ENCODE data around the gene KIF22. TPM values are rescaled to one million over a fixed set of nuclear protein-coding genes. Genes with fewer than 3 reads are reported as not detected.

KIF22 gene
- total RNA-seq, 1 experiment from 2014 or later = 155 TPM

GRCh38 chr16:29844575-29845331, 54.2 kb downstream of the KIF22 start:
- no peaks in the 10 kb centered on the region for H4K20me1 ChIP-seq (ENCODE audit: insufficient read depth)
- H3K4me3 ChIP-seq (replicated peaks in 1 of 2; ENCODE audit: low read depth in 1 of 2, low read length in 2 of 2) = no peak overlapping the region
- no peaks in the 10 kb centered on the region for H3K27me3 ChIP-seq (ENCODE audit: insufficient read depth, low read length)
- no peaks in the 10 kb centered on the region for H3K9me2 ChIP-seq (ENCODE audit: insufficient read depth)
- H3K4me2 ChIP-seq (ENCODE audit: low read length) = no peak overlapping the region
- ChIA-PET CTCF (no interaction called here), RAD21 (ENCODE audit: low non-redundant PET in 1 of 2, low total read pairs in 2 of 2, uncharacterized antibody in 2 of 2, unreplicated experiment in 2 of 2) (no interaction called here), POLR2A (no interaction called here)
- no peak for TF ChIP-seq EGR1 (IDR thresholded peaks at IDR 0.05; ENCODE audit: low read depth)
- no peak for TF ChIP-seq ZFX (IDR thresholded peaks at IDR 0.05)
- H3K4me1 ChIP-seq (ENCODE audit: control insufficient read depth in 1 of 2, insufficient read depth in 2 of 2, low read length in 2 of 2) = peaks cover 0 to 5% of the 10 kb centered on the region in 2 experiments; a peak in 2 of 4 replicates
- no TSS peak for BruUV-seq (replicated peaks)
- H3K27ac ChIP-seq (ENCODE audit: low read depth, low read length) = no peak overlapping the region
- intact Hi-C loops (cut with micrococcal nuclease) = no loop called here
- ATAC-seq (no peak), DNase-seq (ENCODE audit: low read depth, low spot score) (no peak)
- H3K36me3 ChIP-seq (ENCODE audit: control insufficient read depth in 1 of 2, insufficient read depth in 2 of 2, low read length in 2 of 2) = peaks cover 0 to 2% of the 10 kb centered on the region in 2 experiments; a peak in 2 of 4 replicates
- H3K9ac ChIP-seq (ENCODE audit: low read length) = no peak overlapping the region
- no peaks in the 10 kb centered on the region for H3K9me3 ChIP-seq (ENCODE audit: control insufficient read depth in 1 of 2, insufficient read depth in 1 of 2, low read depth in 1 of 2, low read length in 2 of 2)
- H2AFZ ChIP-seq (ENCODE audit: low read depth, low read length, poor library complexity, severe bottlenecking) = no peak overlapping the region
- no peaks in the 10 kb centered on the region for H3K79me2 ChIP-seq (ENCODE audit: insufficient read depth, low read length)

GRCh38 chr16:29845656-29846055, 55.1 kb downstream of the KIF22 start:
- ATAC-seq = no peak
- no peak overlapping the region for H3K9ac ChIP-seq (ENCODE audit: low read length)
- H3K4me3 ChIP-seq (replicated peaks in 1 of 2; ENCODE audit: low read depth in 1 of 2, low read length in 2 of 2) = no peak overlapping the region
- H2AFZ ChIP-seq (ENCODE audit: low read depth, low read length, poor library complexity, severe bottlenecking) = no peak overlapping the region
- intact Hi-C loops (cut with micrococcal nuclease) = no loop called here
- H3K36me3 ChIP-seq (ENCODE audit: control insufficient read depth in 1 of 2, insufficient read depth in 2 of 2, low read length in 2 of 2) = peaks cover 0 to 2% of the 10 kb centered on the region in 2 experiments; a peak in 2 of 4 replicates
- H3K9me3 ChIP-seq (ENCODE audit: control insufficient read depth in 1 of 2, insufficient read depth in 1 of 2, low read depth in 1 of 2, low read length in 2 of 2) = no peaks in the 10 kb centered on the region
- no peak overlapping the region for H3K27ac ChIP-seq (ENCODE audit: low read depth, low read length)
- TF ChIP-seq EZH2phosphoT487 (IDR thresholded peaks at IDR 0.05; ENCODE audit: borderline replicate concordance) = no peak
- no peak for TF ChIP-seq CEBPB (IDR thresholded peaks at IDR 0.05; ENCODE audit: low read depth)
- no peak for TF ChIP-seq ZFX (IDR thresholded peaks at IDR 0.05)
- TF ChIP-seq ZNF274 (IDR thresholded peaks at IDR 0.05; ENCODE audit: low read depth, low read length) = no peak
- no peak for TF ChIP-seq CBX3 (IDR thresholded peaks at IDR 0.05; ENCODE audit: low read depth)
- ChIA-PET RAD21 (ENCODE audit: low non-redundant PET in 1 of 2, low total read pairs in 2 of 2, uncharacterized antibody in 2 of 2, unreplicated experiment in 2 of 2) (no interaction called here), CTCF (no interaction called here), POLR2A (no interaction called here)
- H3K9me2 ChIP-seq (ENCODE audit: insufficient read depth) = no peaks in the 10 kb centered on the region
- no peak overlapping the region for H3K4me2 ChIP-seq (ENCODE audit: low read length)
- H3K4me1 ChIP-seq (ENCODE audit: control insufficient read depth in 1 of 2, insufficient read depth in 2 of 2, low read length in 2 of 2) = peaks cover 0 to 5% of the 10 kb centered on the region in 2 experiments; a peak in 2 of 4 replicates
- BruUV-seq (replicated peaks) = no TSS peak
- no peaks in the 10 kb centered on the region for H4K20me1 ChIP-seq (ENCODE audit: insufficient read depth)
- H3K79me2 ChIP-seq (ENCODE audit: insufficient read depth, low read length) = no peaks in the 10 kb centered on the region
- no peak for DNase-seq (ENCODE audit: low read depth, low spot score)
- no peaks in the 10 kb centered on the region for H3K27me3 ChIP-seq (ENCODE audit: insufficient read depth, low read length)
